Progenitor cell of endocrine pancreas (in vitro differentiated cells): Measurements from ENCODE around the gene DGKQ. TPM values are rescaled to one million over a fixed set of nuclear protein-coding genes. Genes with fewer than 3 reads are reported as not detected.
A peak's percentile ranks its signal among the peaks of the same experiment; 100 is the strongest.
"Not testable (repeated sequence)": the region's sequence is repeated elsewhere in the genome, so short reads cannot be mapped to it uniquely, and the experiment has no call there.

Experiments
- DNase-seq: peaks from one replicate; pipeline ENCODE4 v3.0.0; 2021; ENCODE audit warnings: low spot score; ENCODE audit not compliant: unreplicated experiment
- H3K27ac Mint-ChIP-seq: 2 replicates; pipeline ENCODE4 v1.8.0; 2021; ENCODE audit warnings: mild to moderate bottlenecking, moderate library complexity, mixed read lengths
- H3K27me3 Mint-ChIP-seq: 2 replicates; pipeline ENCODE4 v1.8.0; 2021; ENCODE audit warnings: mixed read lengths
- H3K36me3 Mint-ChIP-seq: 2 replicates; pipeline ENCODE4 v1.8.0; 2022; ENCODE audit warnings: mixed read lengths; ENCODE audit not compliant: insufficient read depth
- H3K4me1 Mint-ChIP-seq: 2 replicates; pipeline ENCODE4 v1.8.0; 2021; ENCODE audit warnings: low read depth, mixed read lengths
- H3K4me3 Mint-ChIP-seq: 2 replicates; pipeline ENCODE4 v1.8.0; 2021; ENCODE audit warnings: low read depth, mild to moderate bottlenecking, moderate library complexity, mixed read lengths
- H3K9me3 Mint-ChIP-seq: 2 replicates; pipeline ENCODE4 v1.8.0; 2021; ENCODE audit warnings: low read depth, mixed read lengths
- CTCF ChIP-seq: fragments of 200-600 bp; sonication (generic); IDR thresholded peaks from one replicate; pipeline ENCODE4 v1.5.0; 2021; ENCODE audit warnings: antibody characterized with exemption, mild to moderate bottlenecking; ENCODE audit not compliant: unreplicated experiment
- total RNA-seq: library from RNA; stranded (reverse); gene quantifications from 2 replicates; pipeline ENCODE4 v1.2.1, GENCODE V29; 2021

DGKQ gene
- total RNA-seq, 1 donor from 2014 or later, result 24.9 TPM

- peak within 1 kb of the TSS; percentile 97 for H3K4me3 Mint-ChIP-seq
- no peaks in the 10 kb centered on the region for H3K27me3 Mint-ChIP-seq
- H3K9me3 Mint-ChIP-seq, result no peaks in the 10 kb centered on the region
- TF ChIP-seq CTCF, result no peak
- peaks cover 30% of the 10 kb centered on the region for H3K4me1 Mint-ChIP-seq
- peak within 1 kb of the TSS; percentile 97 for H3K27ac Mint-ChIP-seq
- no peaks in the 10 kb centered on the region for H3K36me3 Mint-ChIP-seq
- DNase-seq, result peak; percentile 95
Observed at GRCh38 chr4:931960-932712, 41.2 kb downstream of the DGKQ start, which contains the start of the genes GAK and TMEM175. TSS of gene GAK (minus strand) at chr4:932316. CDS start at chr4:932187, 129 bp downstream. TSS of gene TMEM175 (plus strand) at chr4:932460. CDS start at chr4:947740, 15,280 bp downstream.

GRCh38 chr4:931194-931959 lies 42.0 kb downstream of the DGKQ start:
- Mint-ChIP-seq H3K27ac (peak overlapping the region; percentile 97), H3K4me3 (peak overlapping the region; percentile 97), H3K27me3 (no peaks in the 10 kb centered on the region), H3K4me1 (peaks cover 30% of the 10 kb centered on the region), H3K9me3 (no peaks in the 10 kb centered on the region), H3K36me3 (no peaks in the 10 kb centered on the region)
- no peak for DNase-seq
- no peak for TF ChIP-seq CTCF

- TF ChIP-seq CTCF, result no peak
- peak overlapping the region; percentile 97 for H3K4me3 Mint-ChIP-seq
- no peaks in the 10 kb centered on the region for H3K36me3 Mint-ChIP-seq
- no peaks in the 10 kb centered on the region for H3K9me3 Mint-ChIP-seq
- DNase-seq, result no peak
- no peaks in the 10 kb centered on the region for H3K27me3 Mint-ChIP-seq
- peak overlapping the region; percentile 97 for H3K27ac Mint-ChIP-seq
- H3K4me1 Mint-ChIP-seq, result peaks cover 33% of the 10 kb centered on the region
Observed at GRCh38 chr4:930827-931193, 42.6 kb downstream of the DGKQ start.

- Mint-ChIP-seq H3K36me3 (no peaks in the 10 kb centered on the region), H3K9me3 (no peaks in the 10 kb centered on the region), H3K4me1 (peaks cover 33% of the 10 kb centered on the region), H3K27me3 (no peaks in the 10 kb centered on the region), H3K4me3 (peak overlapping the region; percentile 97), H3K27ac (peak overlapping the region; percentile 75)
- TF ChIP-seq CTCF, result no peak
- no peak for DNase-seq
Observed at GRCh38 chr4:930028-930551, 43.3 kb downstream of the DGKQ start.

GRCh38 chr4:929096-929765 lies 44.1 kb downstream of the DGKQ start:
- Mint-ChIP-seq H3K27me3 (no peaks in the 10 kb centered on the region), H3K27ac (peak overlapping the region; percentile 52)

GRCh38 chr4:927566-927965 lies 45.8 kb downstream of the DGKQ start:
- peaks cover 26% of the 10 kb centered on the region for H3K4me1 Mint-ChIP-seq
- not testable (repeated sequence) for H3K27ac Mint-ChIP-seq, H3K4me3 Mint-ChIP-seq, DNase-seq, H3K36me3 Mint-ChIP-seq, H3K9me3 Mint-ChIP-seq, H3K27me3 Mint-ChIP-seq

More at GRCh38 chr4:929096-929765, 44.1 kb downstream of the DGKQ start:
- no peak for DNase-seq
- H3K36me3 Mint-ChIP-seq, result no peaks in the 10 kb centered on the region
- peaks cover 33% of the 10 kb centered on the region for H3K4me1 Mint-ChIP-seq
- no peaks in the 10 kb centered on the region for H3K9me3 Mint-ChIP-seq
- TF ChIP-seq CTCF, result no peak
- no peak overlapping the region for H3K4me3 Mint-ChIP-seq
